Measurements from ENCODE around the gene KRTAP9-3. TPM values are rescaled to one million over a fixed set of nuclear protein-coding genes. Genes with fewer than 3 reads are reported as not detected.

KRTAP9-3 gene
- total RNA-seq, result not detected in 2 replicates

GRCh38 chr17:41232399-41233105, at the start of gene KRTAP9-3:
TSS of gene KRTAP9-3 (plus strand) at chr17:41232449. CDS start at chr17:41232502, 53 bp downstream.

GRCh38 chr17:41184480-41184961, 47.7 kb upstream of the KRTAP9-3 start, which contains the start of gene KRTAP4-1:
TSS of gene KRTAP4-1 (minus strand) at chr17:41184911. CDS start at chr17:41184854, 57 bp downstream.

GRCh38 chr17:41189837-41190318, 42.4 kb upstream of the KRTAP9-3 start, which contains the start of gene KRTAP9-1:
TSS of gene KRTAP9-1 (plus strand) at chr17:41189887. CDS start at chr17:41189887, 0 bp downstream.

GRCh38 chr17:41226598-41227095, 5.6 kb upstream of the KRTAP9-3 start, which contains the start of gene KRTAP9-2:
TSS of gene KRTAP9-2 (plus strand) at chr17:41226648. CDS start at chr17:41226655, 7 bp downstream.

GRCh38 chr17:41237949-41238437, 5.7 kb downstream of the KRTAP9-3 start, which contains the start of gene KRTAP9-8:
TSS of gene KRTAP9-8 (plus strand) at chr17:41237999. CDS start at chr17:41238052, 53 bp downstream.

GRCh38 chr17:41249637-41250240, 17.5 kb downstream of the KRTAP9-3 start, which contains the start of gene KRTAP9-4:
TSS of gene KRTAP9-4 (plus strand) at chr17:41249687. CDS start at chr17:41249721, 34 bp downstream.

GRCh38 chr17:41255381-41256290, 23.4 kb downstream of the KRTAP9-3 start, which contains the start of gene KRTAP9-9:
TSS of gene KRTAP9-9 (plus strand) at chr17:41255384.

GRCh38 chr17:41265078-41265477, 32.8 kb downstream of the KRTAP9-3 start, which contains the start of gene KRTAP9-6:
TSS of gene KRTAP9-6 (plus strand) at chr17:41265378. CDS start at chr17:41265378, 0 bp downstream.

GRCh38 chr17:41275648-41276190, 43.5 kb downstream of the KRTAP9-3 start, which contains the start of gene KRTAP9-7:
TSS of gene KRTAP9-7 (plus strand) at chr17:41275698. CDS start at chr17:41275698, 0 bp downstream.

Other genes starting within 250 kb of the KRTAP9-3 start
- 0.07 TPM in 1 of 2 replicates, not detected in the other for gene KRT40, start 248.1 kb upstream of the KRTAP9-3 start, total RNA-seq
- gene KRTAP3-3, start 238.3 kb upstream of the KRTAP9-3 start, total RNA-seq, result not detected in 2 replicates
- not detected in 2 replicates for gene KRTAP3-2, start 232.5 kb upstream of the KRTAP9-3 start, total RNA-seq
- not detected in 2 replicates for gene KRTAP3-1, start 223.3 kb upstream of the KRTAP9-3 start, total RNA-seq
- not detected in 2 replicates for gene KRTAP1-5, start 205.2 kb upstream of the KRTAP9-3 start, total RNA-seq
- gene KRTAP1-4, start 202.3 kb upstream of the KRTAP9-3 start, total RNA-seq, result not detected in 2 replicates
- gene KRTAP1-3, start 197.6 kb upstream of the KRTAP9-3 start, total RNA-seq, result not detected in 2 replicates
- not detected in 2 replicates for gene KRTAP1-1, start 191.0 kb upstream of the KRTAP9-3 start, total RNA-seq
- gene KRTAP2-1, start 185.1 kb upstream of the KRTAP9-3 start, total RNA-seq, result not detected in 2 replicates
- gene KRTAP2-2, start 177.2 kb upstream of the KRTAP9-3 start, total RNA-seq, result not detected in 2 replicates
- 0.21 and 0.84 TPM in 2 replicates for gene KRTAP2-3, start 172.3 kb upstream of the KRTAP9-3 start, total RNA-seq
- gene KRTAP2-4, start 166.6 kb upstream of the KRTAP9-3 start, total RNA-seq, result not detected in 2 replicates
- gene KRTAP4-7, start 148.3 kb upstream of the KRTAP9-3 start, total RNA-seq, result not detected in 2 replicates
- gene KRTAP4-8, start 134.3 kb upstream of the KRTAP9-3 start, total RNA-seq, result not detected in 2 replicates
- not detected in 2 replicates for gene KRTAP4-16, start 130.2 kb upstream of the KRTAP9-3 start, total RNA-seq
- gene KRTAP4-9, start 127.1 kb upstream of the KRTAP9-3 start, total RNA-seq, result not detected in 2 replicates
- not detected in 2 replicates for gene KRTAP4-11, start 114.1 kb upstream of the KRTAP9-3 start, total RNA-seq
- gene KRTAP4-12, start 108.3 kb upstream of the KRTAP9-3 start, total RNA-seq, result not detected in 2 replicates
- gene KRTAP4-6, start 91.9 kb upstream of the KRTAP9-3 start, total RNA-seq, result not detected in 2 replicates
- not detected in 2 replicates for gene KRTAP4-5, start 82.6 kb upstream of the KRTAP9-3 start, total RNA-seq
- not detected in 2 replicates for gene KRTAP4-4, start 71.7 kb upstream of the KRTAP9-3 start, total RNA-seq
- gene KRTAP4-3, start 64.2 kb upstream of the KRTAP9-3 start, total RNA-seq, result not detected in 2 replicates
- not detected in 2 replicates for gene KRTAP4-2, start 54.2 kb upstream of the KRTAP9-3 start, total RNA-seq
- not detected in 2 replicates for gene KRTAP4-1, start 47.5 kb upstream of the KRTAP9-3 start, total RNA-seq
- gene KRTAP9-1, start 42.6 kb upstream of the KRTAP9-3 start, total RNA-seq, result not detected in 2 replicates
- not detected in 2 replicates for gene KRTAP9-2, start 5.8 kb upstream of the KRTAP9-3 start, total RNA-seq
- not detected in 2 replicates for gene KRTAP9-8, start 5.5 kb downstream of the KRTAP9-3 start, total RNA-seq
- not detected in 2 replicates for gene KRTAP9-4, start 17.2 kb downstream of the KRTAP9-3 start, total RNA-seq
- gene KRTAP9-9, start 22.9 kb downstream of the KRTAP9-3 start, total RNA-seq, result not detected in 2 replicates
- not detected in 2 replicates for gene KRTAP9-6, start 32.9 kb downstream of the KRTAP9-3 start, total RNA-seq
- gene KRTAP9-7, start 43.2 kb downstream of the KRTAP9-3 start, total RNA-seq, result not detected in 2 replicates
- gene KRTAP29-1, start 70.4 kb downstream of the KRTAP9-3 start, total RNA-seq, result not detected in 2 replicates
- gene KRTAP16-1, start 76.9 kb downstream of the KRTAP9-3 start, total RNA-seq, result not detected in 2 replicates
- not detected in 2 replicates for gene KRTAP17-1, start 83.3 kb downstream of the KRTAP9-3 start, total RNA-seq
- 0.35 TPM in 1 of 2 replicates, not detected in the other for gene KRT33A, start 118.4 kb downstream of the KRTAP9-3 start, total RNA-seq
- gene KRT33B, start 137.4 kb downstream of the KRTAP9-3 start, total RNA-seq, result not detected in 2 replicates
- gene KRT34, start 149.9 kb downstream of the KRTAP9-3 start, total RNA-seq, result 0.35 TPM in 1 of 2 replicates, not detected in the other
- 0.05 and 0.28 TPM in 2 replicates for gene KRT31, start 165.2 kb downstream of the KRTAP9-3 start, total RNA-seq
- not detected in 2 replicates for gene KRT37, start 192.1 kb downstream of the KRTAP9-3 start, total RNA-seq
- gene KRT38, start 208.5 kb downstream of the KRTAP9-3 start, total RNA-seq, result not detected in 2 replicates
- 0.21 TPM in 1 of 2 replicates, not detected in the other for gene KRT32, start 234.9 kb downstream of the KRTAP9-3 start, total RNA-seq
- not detected in 2 replicates for gene KRT35, start 248.7 kb downstream of the KRTAP9-3 start, total RNA-seq